H1 (cell line): ENCODE results near the gene SAMM50. TPM values are rescaled to one million over a fixed set of nuclear protein-coding genes. Genes with fewer than 3 reads are reported as not detected.

ENCODE experiments used
- HDAC6 ChIP-seq: IDR thresholded peaks from one replicate; pipeline ENCODE4 v1.7.1; 2012; ENCODE audit warnings: low read depth, mild to moderate bottlenecking, inconsistent platforms, low read length, moderate library complexity
- RBBP5 ChIP-seq: IDR thresholded peaks from 2 replicates; pipeline ENCODE4 v1.7.1; 2012; ENCODE audit warnings: low read depth, mild to moderate bottlenecking, inconsistent platforms, low read length, moderate library complexity, borderline replicate concordance
- RFX5 ChIP-seq: IDR thresholded peaks from 2 replicates; pipeline ENCODE4 v1.6.1; 2011; ENCODE audit warnings: low read depth, low read length, improper control_type of control experiment, borderline replicate concordance
- TBP ChIP-seq: IDR thresholded peaks from 2 replicates; pipeline ENCODE4 v1.6.1; 2011; ENCODE audit warnings: low read depth, low read length, improper control_type of control experiment
- polyA plus RNA-seq, 7 experiments: library from polyadenylated mRNA; depleted of rRNA in 3 of 7; stranded (reverse) in 5 of 7; unstranded in 2 of 7; fragments of >200 nt in 5 of 7; fragments of 200-250 nt in 2 of 7; gene quantifications; 1 replicate in 5 of 7; 2 replicates in 1 of 7; 4 replicates in 1 of 7; pipeline versions ENCODE4 v1.2.1 to v1.2.3, GENCODE V29; 2011 to 2013; ENCODE audit warnings: missing spikeins in 2 of 7, mixed read lengths in 2 of 7
- total RNA-seq: library from RNA; stranded (reverse); fragmentation: NEBNext Ultra II Directional; extraction: Animal tissue kit (Norgen Biotek cat#: 25700); gene quantifications from 2 replicates; pipeline ENCODE4 v1.2.1, GENCODE V29; 2021
- TF ChIP-seq, protein P1 (sequence below): IDR thresholded peaks from 2 replicates; pipeline ENCODE4 v1.6.1; 2011; ENCODE audit warnings: low read depth, mild to moderate bottlenecking, low read length; ENCODE audit not compliant: insufficient read depth

SAMM50 gene
- total and polyA plus RNA-seq, 2 of the 8 experiments (the other 6 are each of a cell fraction or from before 2014, with no cell fraction given), result 45.4 to 70.3 TPM

DNA sequence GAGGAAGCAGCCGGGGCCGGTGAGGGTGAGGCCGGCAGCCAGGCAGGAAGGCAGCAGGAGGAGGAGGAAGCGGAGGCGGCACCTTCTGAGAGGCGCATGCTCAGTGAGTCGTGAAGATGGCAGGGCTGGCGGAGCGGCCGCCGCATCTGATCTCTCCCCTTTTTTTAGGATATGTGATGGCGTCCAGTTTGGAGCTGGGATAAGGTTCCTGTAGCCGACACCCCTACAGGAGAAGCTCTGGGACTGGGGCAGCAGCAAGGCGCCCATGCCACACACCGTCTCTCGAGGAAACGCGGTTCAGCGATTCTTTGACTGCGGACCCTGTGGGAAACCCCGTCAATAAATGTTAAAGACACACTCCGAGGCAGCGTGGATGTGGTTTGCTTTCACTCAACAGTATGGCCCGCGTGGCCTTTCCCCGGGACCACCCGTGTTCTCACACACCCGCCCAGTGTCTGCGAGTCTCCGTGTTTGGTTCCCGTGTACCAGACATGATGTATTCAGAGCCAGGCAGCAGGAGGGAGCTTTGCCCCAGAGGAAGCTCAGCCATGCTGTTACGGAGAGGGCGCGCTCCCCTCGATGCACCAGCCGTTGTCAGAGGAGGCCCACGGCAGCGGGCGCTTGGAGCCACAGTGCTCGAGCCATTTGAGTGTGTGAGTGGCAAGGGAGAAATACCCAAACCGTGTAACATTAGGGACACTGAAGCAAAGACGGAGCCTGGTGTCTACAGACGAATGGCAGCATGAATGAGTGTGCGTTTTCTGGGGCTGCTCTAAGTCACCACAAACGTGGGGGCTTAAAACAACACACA, 41.1 kb downstream of the SAMM50 start (continued):
- TF ChIP-seq TBP (no peak), RFX5 (no peak), HDAC6 (no peak), RBBP5 (no peak)
- TF ChIP-seq, protein P1, sequence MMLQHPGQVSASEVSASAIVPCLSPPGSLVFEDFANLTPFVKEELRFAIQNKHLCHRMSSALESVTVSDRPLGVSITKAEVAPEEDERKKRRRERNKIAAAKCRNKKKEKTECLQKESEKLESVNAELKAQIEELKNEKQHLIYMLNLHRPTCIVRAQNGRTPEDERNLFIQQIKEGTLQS, result no peak
